Skin of body (tissue), 2 donors: ENCODE measurements around the gene TMSB4X. TPM values are rescaled to one million over a fixed set of nuclear protein-coding genes. Genes with fewer than 3 reads are reported as not detected.
A peak's percentile ranks its signal among the peaks of the same experiment; 100 is the strongest.
"Not testable (repeated sequence)": the region's sequence is repeated elsewhere in the genome, so short reads cannot be mapped to it uniquely, and the experiment has no call there.

ENCODE experiments used
- DNase-seq: peaks from one replicate; lab custom pipeline; 2025; lab: John Stamatoyannopoulos, UW
- total RNA-seq: library from RNA; depleted of rRNA; stranded (reverse); fragments of >200 nt; gene quantifications from one replicate; pipeline ENCODE4 v1.2.3, GENCODE V29; 2014

Gene TMSB4X
- total RNA-seq, 1 donor from 2014 or later: 2,256 TPM

DNA sequence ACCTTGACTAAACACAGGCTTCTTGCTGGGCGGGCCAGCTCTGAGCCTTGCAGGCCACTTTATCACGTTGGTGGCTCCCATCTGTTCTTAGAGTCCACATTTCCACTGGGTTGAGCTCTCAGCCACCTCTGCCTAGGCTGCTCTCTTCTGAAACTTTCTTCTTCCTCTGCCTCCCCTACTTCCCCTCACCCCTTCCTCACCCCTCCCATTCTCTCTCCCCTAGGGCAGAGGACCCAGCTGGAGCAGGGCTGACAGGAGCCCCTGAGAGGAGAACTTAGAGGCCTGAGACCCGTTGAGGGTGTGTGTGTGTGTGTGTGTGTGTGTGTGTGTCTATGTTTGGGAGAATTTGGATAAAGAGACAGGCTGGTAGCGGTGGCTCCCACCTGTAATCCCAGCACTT, 19.9 kb upstream of the TMSB4X start:
- DNase-seq: no peak

DNA sequence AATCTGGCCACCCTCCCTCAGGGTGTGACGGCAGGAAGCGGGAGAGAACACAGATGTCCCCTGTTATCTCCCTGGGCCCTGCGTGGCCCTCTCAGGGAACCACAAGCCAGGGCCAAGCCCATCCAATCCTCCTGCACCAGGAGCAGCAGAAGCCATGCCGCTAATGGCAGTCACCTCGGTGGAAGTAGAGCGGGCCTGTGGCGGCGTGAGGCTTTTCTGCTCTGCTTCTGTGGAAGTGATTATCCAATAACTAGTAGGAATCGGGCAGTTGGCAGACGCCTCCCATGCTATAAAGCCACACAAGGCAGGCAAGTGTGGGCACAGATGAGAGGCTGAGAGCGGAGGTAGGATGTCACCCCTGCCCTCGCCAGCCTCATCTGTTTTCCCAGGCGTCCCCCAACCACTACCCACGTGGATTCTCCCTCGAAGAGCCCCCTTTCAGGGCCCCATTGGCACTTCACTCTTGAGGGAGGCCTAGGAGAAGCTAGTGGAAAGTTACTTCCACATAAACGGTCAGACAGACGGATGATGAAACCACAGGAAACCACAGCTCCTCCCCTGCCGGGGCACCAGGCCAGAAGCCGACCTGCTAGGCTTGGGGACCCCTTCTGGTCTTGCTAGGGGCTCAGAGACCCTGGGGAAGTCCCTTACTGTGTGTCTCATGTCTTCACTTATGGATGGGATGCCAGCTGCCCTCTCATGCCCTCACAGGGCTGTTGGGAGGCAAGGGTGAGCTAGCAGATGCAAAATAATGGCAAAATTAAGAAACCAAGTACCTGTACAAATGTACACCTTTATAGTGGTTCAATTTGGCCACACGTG, 18.8 kb upstream of the TMSB4X start:
- no peak for DNase-seq

DNA sequence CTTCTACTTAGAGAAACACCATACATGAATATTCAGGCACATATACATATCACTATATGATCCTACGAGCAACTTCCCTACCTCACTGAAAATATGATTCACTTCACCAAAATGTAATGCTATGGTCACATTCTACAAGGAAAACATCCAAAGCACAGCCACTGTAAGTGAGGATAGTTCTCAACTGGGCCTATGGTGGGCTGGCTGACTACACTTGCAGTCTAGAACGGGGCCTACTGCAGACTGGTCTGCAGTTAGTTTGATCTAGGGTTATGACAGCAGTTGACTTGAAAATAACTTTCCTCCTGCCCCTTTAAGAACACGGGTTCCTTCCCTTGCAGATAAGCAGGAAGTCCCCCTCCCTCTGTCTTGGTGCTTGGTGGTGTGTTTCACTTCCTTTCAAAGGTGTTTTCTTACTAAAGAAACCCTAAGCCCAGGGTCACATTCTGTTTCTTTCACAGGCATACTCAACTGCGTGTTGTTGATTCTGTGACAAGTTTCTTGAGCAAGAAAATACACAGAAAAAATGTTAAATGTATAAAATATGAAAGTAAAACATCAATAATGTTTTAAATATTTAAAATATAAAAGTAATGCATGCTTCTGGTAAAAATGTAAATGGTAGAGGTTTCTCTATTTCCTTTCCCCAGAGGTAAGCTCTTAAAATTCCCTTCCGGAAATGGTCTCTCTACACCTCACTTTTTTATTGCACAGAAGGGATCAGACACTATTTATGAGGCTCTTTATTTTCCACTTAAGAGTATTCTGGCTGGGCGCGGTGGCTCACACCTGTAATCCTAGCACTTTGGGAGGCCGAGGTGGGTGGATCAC, 18.0 kb upstream of the TMSB4X start:
- no peak for DNase-seq

DNA sequence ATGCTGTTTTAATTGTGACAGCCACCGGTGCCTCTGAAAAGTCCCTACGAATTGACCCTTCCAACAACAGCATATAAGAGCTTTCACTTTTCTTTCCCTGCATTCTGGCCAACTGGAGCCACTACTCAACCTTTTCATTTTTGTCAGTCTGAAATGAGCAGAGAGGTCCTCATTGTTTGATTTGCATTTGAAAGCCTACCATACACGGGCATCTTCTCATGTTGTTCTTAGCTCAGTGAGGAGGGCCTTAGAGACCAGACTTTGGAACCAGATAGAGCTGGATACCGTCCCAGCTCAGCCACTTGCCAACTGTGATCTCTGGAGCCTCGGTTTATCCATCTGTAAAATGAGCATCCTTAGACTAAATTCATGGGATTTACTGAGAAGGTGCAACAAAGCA, 16.9 kb upstream of the TMSB4X start:
- no peak for DNase-seq

DNA sequence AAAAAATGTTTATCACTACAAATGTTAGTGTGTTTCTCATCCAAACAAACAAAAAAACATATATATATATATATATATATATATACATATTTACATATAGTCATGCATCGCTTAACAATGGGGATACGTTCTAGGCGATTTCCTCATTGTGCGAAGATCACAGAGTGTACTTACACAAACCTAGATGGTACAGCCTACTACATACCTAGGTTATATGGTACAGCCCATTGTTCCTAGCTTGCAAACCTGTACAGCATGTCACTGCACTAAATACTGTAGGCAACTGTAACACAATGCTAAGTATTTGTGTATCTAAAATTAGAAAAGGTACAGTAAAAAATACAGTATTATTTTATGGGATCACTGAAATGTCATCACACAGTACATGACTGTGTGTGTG, 16.4 kb upstream of the TMSB4X start:
- no peak for DNase-seq

DNA sequence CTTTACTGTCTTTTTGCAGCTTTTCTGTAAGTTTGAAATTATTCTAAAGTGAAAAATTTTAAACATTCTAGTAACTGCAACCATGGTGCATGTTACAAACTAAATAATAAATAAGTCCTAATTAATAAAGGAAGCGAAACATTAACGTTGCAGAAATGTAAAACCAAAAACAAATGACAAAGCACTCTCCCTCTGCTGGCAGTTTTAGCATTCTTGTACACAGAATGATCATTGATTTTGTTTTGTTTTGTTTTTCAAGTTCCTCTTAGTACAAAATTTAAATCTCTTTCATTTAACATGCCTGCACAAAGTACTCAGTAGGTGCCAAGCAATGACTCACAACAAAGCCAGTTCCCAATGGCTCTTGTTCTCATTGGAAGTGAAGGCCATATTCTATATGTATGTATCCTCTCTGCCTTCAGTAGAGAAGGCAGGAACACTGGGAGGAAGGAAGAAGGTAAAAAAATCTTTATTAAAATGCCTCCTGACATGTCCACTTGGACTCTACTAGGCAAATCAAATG, 13.7 kb upstream of the TMSB4X start:
- no peak for DNase-seq

DNA sequence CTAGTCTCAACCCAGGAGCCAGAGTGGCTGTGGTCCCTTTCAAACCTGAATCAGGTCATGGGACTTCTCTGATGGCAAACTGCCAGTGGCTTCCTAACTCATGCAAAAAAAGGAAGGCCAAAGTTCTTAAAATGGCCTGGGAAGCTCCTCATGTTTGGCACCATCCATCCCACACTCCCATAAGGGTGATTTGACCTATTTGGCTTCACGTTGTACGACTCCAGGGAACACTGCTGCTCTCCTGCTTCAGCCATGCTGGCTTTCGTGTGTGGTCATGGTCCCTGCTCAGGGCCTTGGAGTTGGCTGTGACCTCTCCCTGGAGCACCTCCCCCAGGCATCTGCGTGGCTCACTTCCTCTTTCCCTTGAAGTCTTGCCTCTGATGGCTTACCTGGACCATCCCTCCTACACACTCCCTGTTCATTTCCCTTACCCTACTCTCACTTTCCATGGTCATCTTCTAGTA, 12.8 kb upstream of the TMSB4X start:
- DNase-seq: no peak

DNA sequence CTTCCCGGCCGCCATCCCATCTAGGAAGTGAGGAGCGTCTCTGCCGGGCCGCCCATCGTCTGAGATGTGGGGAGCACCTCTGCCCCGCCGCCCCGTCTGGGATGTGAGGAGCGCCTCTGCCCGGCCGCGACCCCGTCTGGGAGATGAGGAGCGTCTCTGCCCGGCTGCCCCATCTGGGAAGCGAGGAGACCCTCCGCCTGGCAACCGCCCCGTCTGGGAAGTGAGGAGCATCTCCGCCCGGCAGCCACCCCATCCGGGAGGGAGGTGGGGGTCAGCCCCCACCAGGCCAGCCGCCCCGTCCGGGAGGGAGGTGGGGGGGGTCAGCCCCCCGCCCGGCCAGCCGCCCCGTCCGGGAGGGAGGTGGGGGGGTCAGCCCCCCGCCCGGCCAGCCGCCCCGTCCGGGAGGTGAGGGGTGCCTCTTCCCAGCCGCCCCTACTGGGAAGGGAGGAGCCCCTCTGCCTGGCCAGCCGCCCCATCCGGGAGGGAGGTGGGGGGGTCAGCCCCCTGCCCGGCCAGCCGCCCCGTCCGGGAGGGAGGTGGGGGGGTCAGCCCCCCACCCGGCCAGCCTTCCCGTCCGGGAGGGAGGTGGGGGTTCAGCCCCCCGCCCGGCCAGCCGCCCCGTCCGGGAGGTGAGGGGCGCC, 11.6 kb upstream of the TMSB4X start:
- not testable (repeated sequence) for DNase-seq

DNA sequence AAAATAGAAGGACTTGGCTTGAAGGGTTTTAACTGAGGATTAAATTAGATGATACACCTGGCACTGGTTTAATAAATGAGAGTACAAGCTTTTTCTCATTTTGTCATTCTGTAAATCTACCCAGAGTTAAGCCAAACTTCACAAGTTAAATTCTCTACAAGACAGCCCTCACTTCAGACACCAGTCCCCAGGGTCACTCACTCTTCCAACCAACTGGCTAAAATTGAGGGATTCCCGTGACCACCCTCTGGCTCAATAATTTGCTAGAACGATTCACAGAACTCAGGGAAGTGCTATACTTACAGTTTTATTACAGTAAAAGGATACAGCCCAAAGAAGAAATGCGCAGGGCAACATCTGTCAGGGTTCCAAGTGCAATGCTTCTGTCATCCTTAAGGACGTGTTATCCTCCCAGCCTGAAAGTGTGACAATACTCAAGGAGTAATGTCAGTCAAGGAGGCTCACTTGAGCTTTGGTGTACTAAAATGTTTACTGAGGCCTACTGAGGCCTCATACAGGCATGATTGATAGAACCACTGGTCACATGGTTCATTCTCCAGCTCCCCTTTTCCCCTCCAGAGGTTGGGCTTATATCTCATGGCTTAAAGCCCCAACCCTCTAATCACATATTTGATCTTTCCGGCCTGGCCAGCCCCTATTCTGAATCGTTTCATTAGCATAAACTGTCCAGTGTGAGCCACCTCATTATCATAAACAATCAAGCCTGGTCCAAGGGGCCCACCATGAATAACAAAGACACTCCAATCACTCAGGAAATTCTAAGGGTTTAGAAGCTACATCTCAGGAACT, 9.6 kb upstream of the TMSB4X start:
- DNase-seq: no peak

DNA sequence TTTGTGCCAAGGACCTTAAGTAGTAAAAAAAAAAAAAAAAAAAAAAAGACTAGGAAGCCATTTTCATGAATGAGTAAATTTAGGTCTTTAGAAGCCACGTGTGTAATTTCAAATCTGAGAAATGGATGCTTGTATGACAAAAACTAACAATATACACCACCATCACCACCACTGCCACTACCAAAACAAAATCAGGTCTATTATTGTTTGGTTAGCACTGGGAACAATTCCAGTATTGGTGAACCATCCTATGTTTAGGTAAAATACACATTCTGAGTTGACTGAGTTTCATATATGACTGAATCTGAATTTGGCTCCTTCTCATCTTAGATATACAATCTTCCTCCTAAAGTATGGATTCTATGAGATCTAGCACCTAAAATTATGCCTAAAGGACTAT, 8.8 kb upstream of the TMSB4X start:
- no peak for DNase-seq

DNA sequence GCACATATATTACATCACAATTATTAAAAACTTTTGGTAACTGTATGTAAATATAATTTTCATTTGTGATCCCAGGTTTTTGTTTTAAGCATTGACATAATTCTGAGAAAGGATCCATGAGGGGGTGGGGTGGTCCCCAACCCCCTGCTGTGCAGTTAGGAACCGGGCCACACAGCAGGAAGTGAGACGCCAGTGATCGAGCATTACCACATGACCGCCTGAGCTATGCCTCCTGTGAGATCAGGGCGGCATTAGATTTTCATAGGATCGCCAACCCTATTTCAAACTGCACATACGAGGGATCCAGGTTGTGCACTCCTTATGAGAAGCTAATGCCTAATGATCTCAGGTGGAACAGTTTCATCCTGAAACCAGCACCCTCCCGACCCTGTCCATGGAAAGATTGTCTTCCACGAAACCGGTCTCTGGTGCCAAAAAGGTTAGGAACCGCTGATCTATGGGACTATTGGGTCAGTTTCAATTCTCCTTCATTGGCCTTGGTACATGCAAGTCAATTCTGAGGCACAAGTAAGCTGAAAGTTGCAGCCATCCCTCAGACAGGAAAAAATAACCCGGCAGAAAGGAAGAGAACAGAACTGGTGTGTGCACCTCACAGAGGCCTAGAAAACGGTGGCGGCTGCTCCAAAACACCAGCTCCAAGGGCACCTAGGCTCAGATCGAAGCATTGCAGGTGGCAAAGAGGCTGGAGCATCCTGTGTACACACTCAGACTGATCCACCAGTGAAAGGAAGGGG, 7.0 kb upstream of the TMSB4X start:
- no peak for DNase-seq

DNA sequence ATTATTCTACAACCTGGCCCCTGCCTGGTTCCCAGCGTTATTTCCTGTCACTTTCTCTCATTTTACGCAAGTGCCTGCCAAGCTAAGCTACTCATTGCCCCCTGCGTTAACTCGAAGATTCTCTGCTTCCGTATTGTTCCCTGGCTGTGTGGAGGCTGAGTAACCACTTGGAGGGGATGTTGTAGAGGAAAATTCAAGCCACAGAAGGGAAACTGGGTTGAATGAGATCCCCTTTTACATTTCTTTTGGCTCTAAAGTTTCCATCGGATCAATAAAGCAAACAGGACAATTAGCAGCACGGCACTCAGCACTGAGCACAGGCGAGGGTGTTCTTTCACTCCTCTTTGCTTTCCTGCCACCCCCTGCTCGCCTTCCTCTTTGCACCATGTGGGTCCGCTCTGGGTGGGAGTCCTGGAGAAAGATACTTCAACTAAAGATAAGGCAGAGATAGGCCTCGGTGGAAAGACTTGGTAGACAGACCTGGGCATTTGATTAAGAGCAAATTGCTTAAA, 4.2 kb upstream of the TMSB4X start:
- DNase-seq: peak; percentile 57

DNA sequence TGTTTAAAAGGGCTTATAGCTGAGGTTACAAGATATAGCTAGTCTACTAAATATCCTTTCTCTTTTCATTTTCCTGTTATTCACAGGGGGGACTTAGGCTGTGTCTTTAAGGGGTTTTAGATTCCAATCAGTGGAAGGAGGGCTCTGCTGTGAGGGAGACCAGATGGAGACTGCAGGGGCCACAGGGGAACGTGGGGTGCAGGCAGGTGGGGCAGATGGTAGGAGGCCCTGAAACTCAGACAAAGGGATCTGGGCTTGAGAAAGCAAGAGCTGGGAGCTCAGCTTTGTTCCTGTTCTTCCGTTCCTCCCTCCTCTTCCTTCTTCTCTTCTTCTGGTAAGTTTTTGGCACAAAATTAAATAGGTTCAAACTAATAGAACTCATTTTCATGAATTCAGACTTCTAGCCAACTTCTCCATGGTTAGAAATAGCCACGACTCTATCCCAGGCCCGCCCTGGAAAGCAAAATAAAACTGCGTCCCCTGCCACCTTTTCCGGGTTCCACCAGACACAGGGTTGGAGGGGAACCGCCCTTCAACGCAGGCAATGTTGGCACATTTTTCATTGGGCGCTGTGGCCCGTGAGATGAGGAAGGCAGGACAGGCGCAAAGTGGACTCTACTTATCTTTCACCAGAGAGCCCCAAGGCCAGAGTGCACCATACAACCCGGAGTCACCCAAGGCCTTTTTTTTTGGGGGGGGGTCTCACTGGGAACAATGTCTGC, 3.5 kb upstream of the TMSB4X start:
- no peak for DNase-seq

DNA sequence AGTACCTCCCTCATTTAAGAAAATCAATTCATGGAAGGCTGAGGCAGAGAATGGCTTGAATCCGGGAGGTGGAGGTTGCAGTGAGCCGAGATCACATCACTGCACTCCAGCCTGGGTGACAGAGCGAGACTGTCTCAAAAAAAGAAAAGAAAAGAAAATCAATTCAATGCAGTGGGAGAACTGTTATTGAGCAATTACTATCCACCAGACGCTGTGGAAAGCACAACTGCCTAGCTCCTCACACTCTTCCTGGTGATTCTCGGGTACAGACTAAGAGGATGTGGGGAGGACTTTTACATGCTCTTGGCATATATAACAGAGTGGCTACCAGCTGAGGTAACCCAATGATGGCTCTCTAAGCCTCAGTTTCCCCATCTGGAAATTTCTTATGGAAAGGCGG, 2.7 kb upstream of the TMSB4X start:
- no peak for DNase-seq

DNA sequence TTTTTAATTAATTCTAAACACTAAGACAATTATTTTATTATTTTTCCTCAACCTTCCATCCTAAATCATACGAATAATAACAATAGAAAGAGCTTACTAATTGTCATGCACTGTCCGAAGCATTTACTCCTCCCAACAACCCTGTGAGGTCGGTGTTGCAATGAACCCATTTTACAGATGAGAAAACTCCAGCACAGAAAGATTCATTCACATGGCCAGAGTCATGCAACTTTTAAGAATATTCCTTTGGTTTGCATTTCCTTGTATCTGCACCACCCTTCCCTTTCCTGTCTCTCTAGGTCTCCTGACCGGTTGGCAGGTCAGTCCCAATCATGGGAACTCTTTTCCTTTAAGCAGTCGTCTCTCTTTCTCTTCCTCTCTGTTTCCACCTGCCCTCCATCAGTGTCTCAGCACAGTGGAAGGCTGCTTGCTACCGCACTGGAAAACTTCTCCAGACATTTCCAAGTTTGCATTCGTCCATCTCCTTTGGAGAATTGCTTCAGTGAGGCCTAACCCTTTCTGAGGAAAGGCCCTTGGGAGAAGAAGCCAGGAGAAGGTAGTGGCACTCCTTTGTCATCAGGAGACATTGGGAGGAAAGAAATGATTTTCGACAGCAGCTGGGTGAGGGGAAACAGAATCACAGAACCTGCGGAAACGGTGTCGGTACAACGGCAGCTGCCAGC, 1.9 kb upstream of the TMSB4X start:
- DNase-seq: no peak

DNA sequence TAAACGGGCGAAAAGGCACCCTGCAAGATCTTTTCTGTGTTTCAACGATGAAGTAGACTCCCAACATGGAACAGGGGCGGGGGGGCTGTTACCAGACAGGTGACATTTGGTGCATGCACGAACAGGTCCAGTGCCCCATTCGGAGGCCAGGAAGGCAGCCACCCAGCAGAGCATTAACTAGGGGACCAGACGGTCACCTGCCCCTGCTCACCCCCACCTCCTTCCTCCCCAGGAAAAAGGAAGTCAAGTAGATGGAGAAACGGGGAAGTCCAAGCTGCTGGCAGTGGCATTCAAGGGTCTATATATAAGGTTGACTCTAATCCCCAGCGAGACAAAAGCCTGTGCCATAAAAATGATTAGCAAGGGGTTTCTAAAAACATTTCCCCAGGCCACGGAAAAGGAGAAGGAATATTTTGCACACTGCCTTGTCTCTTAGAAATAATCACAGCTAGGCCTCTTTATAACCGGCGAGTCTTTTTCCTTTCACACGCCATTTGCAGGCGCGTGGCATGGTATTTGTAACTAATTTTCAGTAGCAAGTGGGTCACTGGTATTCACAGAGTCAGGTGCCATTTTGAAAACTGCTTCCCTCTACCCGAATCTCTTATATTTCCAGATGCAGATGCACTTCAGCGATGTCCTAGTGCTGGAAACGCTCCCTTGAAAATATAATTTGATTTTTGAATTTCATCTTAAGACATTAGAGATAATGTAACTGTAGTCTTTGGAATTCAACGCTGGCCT, 1.2 kb upstream of the TMSB4X start:
- no peak for DNase-seq

DNA sequence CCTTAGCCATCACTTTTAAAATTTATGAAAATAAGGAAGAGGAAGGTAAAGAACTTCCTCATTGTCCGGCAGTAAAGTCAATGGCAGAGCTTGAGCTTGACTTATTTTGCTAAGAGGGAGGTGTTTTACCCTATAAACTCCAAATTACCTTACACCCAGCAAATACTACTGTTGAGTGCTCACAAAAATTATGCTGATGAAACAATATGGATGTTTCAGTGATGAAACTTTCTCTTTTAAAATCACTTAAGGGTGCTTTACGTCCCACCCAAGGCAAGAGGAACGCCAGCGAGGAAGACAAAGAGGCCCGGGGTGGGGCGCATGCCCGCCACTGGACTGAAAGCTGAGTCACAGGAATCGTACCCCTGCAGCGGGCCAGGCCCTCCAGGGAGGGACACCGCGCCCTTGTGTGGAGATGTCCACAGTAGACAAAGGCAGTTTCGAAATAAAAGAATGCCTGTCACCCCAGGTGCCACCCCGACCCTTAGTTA, 560 bp upstream of the TMSB4X start:
- DNase-seq: peak; percentile 29

DNA sequence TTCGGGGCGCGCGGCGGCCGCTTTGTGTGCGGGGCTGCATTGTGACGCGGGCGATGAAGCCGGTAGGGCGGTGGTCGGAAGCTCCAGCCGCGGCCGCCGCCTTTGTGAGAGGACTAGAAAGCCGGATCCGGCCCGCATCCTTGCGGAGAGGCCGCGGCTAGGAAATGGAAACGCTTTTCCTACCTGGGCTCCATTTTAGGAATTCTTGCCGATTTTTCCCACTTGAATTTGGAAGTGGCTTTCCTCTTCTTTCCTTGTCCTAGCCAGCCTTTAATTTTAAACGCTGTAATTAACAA, 708 bp downstream of the TMSB4X start:
- no peak for DNase-seq
